Measurements from ENCODE around the gene PRIMA1.
"Not testable (repeated sequence)": the region's sequence is repeated elsewhere in the genome, so short reads cannot be mapped to it uniquely, and the experiment has no call there.

PRIMA1 gene, protein sequence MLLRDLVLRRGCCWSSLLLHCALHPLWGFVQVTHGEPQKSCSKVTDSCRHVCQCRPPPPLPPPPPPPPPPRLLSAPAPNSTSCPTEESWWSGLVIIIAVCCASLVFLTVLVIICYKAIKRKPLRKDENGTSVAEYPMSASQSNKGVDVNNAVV

DNA sequence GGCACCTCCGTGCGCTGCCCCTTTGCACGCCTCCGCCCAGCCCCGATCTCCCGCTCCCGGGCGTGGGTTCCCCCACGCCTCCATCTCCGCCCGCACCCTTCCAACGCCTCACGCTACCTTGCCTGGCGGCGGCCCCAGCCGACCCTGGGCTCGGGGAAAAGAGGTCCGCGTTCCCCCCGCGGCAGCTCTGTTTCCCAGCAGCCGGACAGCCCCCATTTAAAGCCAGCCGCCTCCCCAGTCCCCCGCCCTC lies at the start of gene PRIMA1:
TSS of gene PRIMA1 (minus strand) at position 193 of the 250 bp plus-strand sequence. CDS start 767 bp downstream, outside the sequence.
- no peak for DNase-seq (ENCODE audit: low spot score)

DNA sequence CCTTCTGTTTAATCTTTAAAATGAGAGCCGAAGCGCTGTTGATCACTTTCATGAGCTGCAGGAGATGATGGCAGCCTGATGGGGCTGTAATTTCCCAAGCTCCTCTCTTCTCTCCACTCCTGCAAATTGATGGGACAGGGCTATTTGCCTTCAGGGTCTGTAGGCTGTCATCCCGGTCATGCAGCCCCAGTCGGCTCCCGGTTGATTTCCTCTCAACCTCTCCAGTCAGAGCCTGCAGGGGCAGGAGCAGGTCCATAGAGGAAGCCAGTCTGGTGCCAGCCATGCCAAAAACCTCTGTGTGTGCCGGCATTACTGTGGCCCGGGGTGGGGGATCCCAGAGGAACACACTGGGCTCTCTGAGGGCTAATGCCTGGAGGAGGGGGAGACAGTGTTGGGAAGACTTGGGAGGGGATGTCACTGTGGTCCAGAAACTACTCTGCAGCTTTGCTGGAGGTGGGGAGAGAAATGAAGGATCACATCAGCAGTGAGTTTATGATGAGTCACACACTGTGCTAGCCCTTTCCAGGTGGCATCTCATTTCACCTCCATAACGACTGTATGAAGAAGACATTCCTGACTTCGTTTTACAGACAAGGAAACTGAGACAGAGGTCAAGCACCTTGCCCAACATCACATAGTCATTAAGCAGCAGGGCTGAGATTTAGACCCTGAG lies 46.5 kb upstream of the PRIMA1 start:
- no peak for DNase-seq (ENCODE audit: low spot score)

DNA sequence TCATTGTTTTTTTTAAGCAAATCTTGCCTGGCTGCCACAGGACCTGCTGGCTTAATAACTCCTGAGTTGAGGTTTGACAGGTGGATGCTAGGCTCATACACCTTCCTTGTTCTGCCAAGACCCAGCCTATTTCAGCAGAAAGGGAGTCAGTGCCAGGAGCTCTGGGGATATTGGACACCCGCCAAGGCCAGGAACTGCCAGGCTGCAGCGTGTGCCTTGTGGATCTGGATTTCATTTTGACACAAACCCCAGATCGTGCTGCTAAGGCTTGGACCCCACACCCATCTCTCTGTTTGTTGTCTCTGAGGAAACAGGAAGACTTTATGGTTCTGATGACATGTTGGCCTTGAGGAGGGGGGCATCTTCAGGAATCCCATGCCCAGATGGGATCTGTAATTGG lies 44.4 kb upstream of the PRIMA1 start:
- DNase-seq (ENCODE audit: low spot score) = no peak

DNA sequence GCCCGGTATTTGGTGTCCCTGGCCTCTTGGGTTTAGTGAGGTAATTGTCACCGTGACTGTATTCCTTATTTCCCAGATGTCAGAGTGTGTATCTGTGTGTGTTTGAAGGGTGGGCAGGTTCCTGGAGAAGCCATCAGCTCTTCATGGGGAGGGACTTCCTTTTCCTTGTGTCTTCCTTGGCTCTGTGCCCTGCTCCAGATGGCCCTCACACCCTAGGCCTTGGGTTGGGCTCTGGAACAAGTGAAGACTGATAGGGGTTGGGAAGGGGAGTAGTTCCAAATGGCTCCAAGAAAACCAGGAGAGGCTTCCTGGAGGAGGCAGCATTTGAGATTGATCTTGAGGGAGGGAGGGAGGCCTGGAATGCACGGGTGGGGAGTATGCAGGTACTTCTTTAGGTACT lies 43.8 kb upstream of the PRIMA1 start:
- no peak for DNase-seq (ENCODE audit: low spot score)

DNA sequence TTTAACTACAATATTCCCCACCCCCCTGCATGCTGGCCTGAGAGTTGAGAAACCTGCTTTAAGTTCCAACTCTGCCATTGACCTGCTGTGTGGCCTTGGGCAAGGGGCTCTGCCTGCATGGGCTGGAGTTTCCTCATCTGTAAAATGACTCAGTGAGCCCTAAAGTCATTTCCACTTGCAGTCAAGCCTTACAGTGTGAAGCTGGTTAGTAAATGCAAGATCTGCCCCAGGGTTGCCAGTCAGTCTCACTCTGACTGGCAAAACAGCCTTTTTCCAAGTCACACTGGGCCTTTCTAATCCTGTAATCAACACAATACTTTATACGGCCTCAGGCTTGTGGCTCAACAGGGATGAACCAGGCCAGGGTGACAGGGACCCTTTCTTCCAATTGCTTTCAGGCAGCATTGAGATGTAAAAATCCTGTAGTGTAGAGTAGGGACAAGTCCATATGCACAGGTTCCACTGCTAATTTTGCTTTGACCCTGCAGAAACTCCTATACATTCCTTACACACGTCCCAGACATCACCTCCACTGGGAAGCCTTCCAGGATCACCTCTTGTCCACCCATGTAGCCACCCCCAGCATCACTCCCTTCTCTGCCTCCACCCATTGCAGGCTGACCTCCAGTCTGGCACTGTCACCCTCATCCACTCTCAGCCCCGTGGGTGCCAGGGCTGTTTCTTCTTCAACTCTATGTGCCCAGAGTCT lies 42.6 kb upstream of the PRIMA1 start:
- no peak for DNase-seq (ENCODE audit: low spot score)

DNA sequence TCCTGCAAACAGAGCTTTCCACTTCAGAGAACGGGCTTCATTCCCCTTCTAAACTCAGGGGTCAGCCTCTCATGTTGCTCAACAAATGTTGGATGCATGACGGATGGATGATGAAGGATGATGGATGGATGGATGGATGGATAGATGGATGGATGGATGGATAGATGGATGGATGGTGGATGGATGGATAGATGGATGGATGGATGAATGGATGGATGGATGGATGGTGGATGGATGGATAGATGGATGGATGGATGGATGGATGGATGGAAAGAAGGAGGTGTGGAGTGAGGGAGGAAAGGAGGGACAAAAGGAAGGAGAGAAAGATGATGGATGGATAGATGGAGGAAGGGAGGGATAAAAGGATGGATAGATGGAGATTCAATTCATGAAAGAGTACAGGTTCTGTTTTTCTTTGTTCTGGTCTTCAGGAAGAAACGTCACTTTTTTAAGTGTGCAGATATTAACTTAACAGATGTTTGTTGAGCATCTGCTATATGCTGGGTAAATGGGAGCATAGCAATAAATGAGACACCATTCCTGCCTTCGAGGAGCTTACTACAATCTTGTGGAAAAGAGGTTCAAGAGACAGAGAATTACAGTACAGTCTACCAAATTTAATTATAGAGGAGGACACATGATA lies 41.7 kb upstream of the PRIMA1 start:
- DNase-seq (ENCODE audit: low spot score) = no peak

DNA sequence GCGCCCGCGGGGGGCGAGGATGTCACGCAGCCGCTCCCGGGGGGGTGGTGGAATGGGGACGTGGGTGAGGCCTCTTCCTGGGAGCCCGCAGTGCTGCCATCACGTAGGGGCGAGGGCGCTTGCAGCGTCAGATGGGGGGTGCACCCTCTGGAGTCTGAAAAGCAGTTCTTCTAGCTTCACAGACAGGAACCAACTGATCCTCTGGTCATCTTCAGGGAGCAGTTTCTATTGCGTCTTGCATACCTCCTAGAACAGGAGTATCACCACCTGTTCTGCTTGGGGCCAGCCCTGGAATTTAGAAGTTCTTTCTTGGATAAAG lies 36.9 kb upstream of the PRIMA1 start:
- DNase-seq (ENCODE audit: low spot score) = no peak

DNA sequence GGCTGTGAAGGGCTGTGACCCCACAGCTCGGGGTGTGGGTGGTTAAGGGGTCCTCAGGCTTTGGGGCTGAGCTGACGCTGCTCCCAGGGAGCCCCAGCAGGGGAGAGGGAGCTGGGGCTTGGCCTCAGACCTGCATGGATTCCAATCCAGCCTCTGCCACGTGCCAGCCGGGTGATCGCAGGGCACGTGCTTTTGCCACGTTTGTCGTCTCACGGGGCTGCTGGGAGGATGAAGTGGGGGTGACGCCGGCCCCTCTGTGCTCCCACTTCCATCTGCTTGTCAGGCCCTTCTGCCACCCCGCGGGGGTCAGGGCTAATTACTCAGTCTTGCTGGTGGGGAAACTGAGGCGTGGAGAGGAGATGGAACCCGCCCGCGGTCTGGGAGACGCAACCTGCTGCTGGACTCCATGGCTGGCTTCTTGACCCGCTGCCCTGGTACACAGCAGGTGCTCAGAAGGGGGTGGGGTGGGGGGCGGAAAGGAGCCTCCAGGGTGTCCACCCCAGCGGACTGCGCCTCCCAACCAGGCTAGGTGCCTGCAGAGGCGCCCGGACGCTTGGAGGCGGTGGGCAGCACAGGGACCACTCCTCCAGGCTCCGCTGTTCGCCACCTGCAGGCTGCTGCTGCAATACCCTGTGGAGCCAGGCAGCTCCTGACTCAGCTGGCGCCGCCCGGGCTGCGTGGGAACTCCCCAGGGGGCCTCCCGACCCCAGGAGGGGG lies 36.4 kb upstream of the PRIMA1 start:
- no peak for DNase-seq (ENCODE audit: low spot score)

DNA sequence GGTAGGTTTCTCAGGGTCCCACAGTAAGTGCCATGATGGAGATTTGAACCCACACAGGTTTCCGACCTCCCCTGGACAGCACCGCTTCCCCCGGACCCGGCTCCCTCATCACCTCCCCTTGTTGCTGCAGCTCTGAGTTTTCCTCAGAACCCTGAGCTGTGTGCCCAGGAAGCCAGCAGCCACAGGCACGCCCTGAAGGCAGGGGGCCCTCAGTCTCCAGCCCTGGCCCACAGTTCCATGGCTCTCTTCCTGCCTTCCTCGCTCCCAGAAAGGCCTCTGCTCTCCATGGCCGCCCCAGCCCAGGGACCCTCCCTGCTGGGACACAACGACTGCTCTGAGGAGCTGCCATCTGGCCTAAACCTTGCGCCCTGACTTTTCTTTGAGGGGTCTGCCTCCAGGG lies 35.8 kb upstream of the PRIMA1 start:
- no peak for DNase-seq (ENCODE audit: low spot score)

DNA sequence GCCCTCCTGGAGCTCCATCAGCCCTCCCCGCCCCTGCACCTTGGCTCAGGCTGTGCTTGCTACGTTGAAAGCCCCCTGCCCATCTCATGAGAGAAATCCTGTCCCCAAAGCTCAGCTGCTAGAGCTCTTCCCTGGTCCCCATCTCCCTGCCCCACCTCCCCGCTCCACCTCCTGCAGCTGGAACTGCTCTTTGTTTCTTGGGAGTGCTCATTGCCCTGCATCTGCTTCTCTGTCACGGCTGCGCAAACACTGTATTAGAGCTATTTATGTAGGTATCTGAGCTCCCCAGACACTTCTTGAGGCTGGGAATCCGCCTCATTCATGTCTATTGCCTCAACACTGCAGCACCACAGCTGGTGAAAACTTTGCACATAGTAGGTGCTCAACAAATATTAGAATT lies 32.8 kb upstream of the PRIMA1 start:
- DNase-seq (ENCODE audit: low spot score) = no peak

DNA sequence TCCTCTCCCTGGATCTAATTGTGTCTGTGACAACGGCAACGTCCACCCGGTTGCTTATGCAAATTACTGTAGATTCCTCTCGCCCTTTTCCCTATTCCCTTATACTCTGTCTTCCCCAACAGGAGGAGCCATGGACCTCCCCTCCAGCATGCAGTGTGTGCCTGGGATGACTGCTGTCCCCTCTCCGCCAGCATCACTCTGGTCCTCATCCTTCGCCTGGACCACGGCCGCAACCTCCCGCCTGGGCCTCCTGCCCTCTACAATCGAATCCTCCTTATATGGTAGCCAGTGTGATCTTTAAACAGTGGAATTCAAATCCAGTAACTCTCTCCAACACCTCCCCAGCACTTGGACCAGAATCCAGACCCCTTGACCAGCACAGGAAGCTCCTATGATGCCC lies 30.6 kb upstream of the PRIMA1 start:
- no peak for DNase-seq (ENCODE audit: low spot score)

DNA sequence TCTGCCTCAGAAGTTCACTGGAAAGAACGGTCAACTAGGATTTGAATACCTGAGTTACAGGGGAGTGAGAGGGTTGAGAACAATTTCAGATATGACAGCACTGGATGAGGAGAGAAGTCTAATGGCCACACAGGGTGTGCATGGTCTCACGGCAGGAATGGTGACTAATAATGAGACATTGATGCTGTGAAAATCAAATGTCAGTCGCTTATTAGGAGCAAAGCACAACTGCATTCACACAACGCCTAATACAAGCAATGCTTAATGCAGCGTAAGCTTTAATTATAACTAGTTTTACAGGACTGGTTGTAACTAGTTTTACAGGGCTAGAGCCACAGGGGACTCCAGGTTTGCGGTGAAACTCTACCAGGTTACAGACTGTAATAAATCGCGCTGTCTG lies 23.4 kb upstream of the PRIMA1 start:
- no peak for DNase-seq (ENCODE audit: low spot score)

DNA sequence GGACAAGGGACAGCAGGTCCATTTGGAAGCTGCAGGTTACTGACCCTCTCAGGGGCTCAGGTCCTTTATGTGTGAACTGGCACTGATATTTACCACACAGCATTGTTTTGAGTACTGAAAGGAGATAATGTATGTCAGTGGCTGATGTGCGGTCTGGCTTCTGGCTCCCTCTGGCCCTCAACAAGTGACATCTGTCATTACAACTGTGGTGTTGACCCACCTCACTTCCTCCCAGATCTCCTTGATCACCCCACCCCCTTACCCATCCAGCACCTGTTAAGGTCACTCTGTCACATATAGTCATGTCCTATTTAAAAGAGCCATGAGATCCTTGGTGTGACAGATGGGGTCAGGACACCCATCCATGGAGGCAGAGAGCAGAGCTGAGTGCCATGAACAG lies 22.7 kb upstream of the PRIMA1 start:
- DNase-seq (ENCODE audit: low spot score) = no peak

DNA sequence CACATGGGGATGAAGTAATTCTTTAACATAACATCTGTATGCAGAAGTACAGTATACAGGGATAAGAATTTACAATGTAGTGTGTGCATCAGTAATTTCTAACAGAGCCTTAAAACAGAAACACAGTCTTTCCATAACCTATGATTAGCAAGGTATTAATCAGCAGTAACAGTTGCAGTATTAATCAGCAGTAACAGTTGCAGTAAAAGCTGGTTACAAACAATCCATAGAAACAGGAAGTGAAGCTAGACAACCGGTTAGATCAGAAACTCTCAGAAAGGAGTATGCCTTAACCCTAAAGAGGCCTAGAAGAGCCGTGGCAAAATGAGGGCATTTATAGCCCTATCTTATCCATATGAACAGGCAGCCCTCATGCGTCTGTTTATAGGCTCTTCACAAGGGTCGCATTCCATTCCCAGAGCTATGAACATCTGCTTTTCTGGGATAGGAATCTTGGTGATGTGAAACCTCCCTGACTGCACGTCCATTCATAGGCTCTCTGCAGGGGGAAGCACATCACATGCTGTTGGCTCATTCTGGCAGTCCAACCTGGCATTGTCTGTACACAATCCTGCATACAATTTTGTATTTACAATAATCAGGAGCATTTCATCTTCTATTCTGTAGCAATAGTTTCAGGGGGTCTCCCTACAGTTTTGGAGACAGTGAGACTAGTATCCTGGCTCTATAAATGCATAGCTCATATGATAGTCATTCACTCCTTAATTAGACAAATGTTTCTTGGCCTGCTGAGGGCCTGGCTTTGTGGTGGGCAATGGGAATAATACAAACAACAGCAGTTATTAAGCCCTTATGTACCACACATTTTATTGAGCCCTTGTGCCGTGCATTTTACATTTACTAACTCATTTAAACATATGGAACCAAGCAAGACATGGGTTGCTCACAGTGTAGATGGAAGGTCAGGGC lies 21.5 kb upstream of the PRIMA1 start:
- DNase-seq (ENCODE audit: low spot score) = not testable (repeated sequence)

DNA sequence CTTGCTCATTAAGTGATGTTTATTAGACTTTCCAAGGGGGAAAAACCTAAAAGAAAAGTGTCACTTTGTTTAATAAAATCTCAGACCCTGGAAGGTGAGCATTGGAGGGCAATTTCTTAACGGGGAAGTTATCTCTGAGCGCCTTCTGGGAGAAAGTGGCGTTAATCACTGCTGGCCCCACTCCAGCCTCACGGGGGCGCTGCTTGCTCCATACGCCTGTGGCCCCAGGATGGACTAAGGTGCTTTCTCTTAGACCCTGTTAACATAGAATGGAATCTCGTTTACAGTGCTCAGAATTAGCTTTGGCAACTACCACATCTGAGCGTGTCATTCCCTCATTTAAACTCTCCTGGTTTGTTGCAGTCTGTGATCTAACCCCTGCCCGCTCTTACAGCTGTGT lies 16.4 kb upstream of the PRIMA1 start:
- no peak for DNase-seq (ENCODE audit: low spot score)

DNA sequence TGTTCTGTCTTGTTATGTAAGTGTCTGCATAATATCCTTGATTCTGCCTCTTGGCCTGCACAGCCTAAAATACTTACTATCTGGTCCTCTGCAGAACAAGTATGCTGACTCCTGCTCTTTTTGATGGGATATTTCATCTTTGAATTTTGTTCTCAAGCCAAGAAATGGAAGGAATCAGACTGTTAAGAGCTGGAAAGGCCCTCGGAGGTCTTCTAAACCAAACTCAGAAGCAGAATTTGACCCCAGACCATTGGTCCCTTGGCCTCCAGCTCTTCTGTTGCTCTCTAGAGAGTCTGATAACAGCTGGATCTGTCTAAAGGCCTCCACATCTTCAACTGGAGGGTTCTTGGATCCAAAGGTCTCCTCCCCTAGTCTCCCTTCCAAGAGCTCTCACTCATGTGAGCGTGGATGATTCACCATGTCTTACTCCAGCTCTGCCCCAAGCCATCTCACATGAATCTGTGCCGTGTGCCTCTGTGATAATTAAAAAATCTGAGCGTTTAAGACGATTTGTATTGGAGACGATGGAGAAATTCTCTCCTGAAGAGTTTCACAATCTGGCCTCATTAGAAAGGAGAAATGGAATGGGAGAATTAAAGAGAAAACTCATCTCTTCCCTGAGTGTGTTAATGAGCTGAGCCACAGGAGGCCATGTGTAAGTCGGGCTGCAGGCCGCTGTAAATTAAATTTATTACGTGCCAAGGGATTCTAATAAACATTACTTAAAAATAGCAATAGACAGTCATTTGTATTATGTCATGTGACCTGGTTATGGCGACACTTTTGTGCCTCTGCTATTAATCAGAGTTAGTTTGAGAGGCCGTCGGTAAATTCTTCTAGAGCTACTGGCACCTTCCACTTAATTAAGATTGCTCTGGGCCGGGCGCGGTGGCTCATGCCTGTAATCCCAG lies 15.4 kb upstream of the PRIMA1 start:
- DNase-seq (ENCODE audit: low spot score) = no peak

DNA sequence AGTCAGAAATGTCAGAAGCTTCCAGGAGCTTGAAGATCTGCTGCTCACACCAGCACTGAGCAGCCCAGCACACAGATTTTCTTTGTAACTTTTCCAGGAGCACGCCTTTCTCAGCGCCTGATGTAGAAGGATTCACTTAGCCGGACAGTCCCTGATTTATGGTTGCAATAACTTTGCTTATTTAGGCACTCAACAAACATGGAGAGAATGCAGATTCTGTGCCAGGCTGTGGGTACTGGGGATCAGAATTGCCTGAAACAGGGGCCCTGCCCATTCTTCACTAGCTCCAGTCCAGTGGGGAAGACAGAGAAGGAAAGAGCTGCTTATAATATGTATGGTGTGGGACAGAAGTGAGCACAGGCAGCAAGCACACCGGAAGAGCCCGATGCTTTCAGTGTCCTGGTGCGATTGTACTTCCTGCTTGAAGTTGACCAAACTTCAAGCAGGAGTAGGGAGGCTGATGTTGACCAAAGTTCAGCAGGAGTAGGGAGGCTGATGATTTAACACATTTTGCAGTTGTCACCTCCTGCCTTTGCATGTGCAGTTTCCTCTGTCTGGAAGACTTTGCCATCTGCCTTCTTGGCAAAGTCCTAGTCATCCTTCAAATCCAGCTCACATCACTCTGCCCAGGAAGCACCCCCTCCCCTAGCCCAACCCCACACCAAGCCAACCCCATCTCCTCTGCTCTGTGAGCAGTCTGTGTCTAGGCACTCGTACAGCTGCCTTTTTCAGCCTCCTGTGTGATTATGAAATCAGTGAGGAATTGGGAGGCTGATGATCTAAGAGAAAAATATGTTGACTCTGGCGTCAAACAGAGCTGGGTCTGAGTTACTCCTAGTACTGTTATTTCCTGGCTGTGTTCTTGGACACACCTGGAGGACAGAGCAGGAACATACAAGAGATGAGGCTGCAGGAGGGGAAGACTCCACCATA lies 12.0 kb upstream of the PRIMA1 start:
- no peak for DNase-seq (ENCODE audit: low spot score)

DNA sequence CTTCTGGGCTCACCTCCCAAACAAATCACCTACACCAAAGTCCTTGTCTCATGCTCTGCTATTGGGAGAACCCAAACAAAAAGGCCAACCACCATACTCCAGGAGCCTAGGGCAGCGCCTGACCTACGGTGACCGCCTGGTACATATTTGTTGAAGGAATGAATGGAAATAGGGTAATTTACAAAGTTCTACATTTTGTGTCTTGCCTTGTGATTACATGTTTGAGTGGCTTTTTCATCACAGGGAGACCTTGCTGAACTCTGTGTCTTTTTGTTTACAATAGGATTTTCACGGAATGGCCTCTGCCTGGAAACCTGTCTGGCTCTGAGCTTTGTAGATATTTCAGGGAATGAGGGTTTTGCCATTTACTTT lies 11.3 kb upstream of the PRIMA1 start:
- DNase-seq (ENCODE audit: low spot score) = no peak

DNA sequence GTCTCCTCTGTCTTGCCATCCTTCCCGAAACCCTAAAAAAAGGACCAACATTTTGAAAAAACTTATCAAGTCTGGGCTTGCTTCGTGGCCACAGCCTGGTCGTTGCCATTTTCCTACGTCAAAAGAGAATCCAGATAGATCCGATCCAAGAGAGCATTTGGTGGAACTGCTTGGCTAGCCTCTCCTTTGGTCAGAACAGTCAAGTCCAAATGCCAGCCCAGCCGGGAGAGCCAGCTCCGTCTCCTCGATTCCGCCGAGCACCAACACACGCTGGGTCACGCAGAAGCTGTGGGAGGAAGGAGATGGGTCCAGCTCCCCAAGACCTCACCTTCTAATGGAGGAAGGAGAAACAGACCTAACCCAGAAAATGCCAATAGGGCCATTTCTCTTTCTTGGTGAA lies 9.3 kb upstream of the PRIMA1 start:
- DNase-seq (ENCODE audit: low spot score) = no peak

DNA sequence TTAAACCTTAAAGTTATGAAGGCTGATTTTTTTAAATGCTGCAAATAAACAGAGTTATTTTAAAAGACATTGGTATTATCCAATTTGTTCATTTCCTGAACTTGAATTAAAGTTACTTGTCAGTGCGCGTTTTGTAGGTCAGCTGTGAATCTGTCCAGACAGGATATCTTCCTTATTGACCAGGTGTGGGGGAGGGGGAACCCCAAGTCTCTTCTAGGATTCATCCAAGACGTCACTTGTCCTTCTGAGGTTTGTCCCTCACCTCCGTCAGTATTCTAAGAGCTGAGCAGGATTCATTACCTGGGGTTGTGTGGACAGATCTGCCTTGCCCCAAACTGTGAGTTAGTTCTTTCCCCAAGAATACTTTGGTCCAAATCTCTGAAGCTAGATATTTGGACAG lies 8.8 kb upstream of the PRIMA1 start:
- no peak for DNase-seq (ENCODE audit: low spot score)

Data from COLO829 (cell line).